Common myeloid progenitor, CD34-positive (primary cell): ENCODE measurements around the gene PTMA.

Source experiments
- CTCF ChIA-PET: fragments of 350-600 bp; sonication (Branson Sonifier 250); formaldehyde crosslinking; loops from one replicate; lab custom pipeline; 2021; ENCODE audit warnings: antibody characterized with exemption; lab: Charles Lee
- POLR2A ChIA-PET: fragments of 350-600 bp; sonication (Branson Sonifier 250); formaldehyde crosslinking; loops from one replicate; lab custom pipeline; 2021; ENCODE audit warnings: antibody characterized with exemption; lab: Charles Lee
- DNase-seq, 3 donors: peaks; one replicate each; pipeline versions ENCODE4 v3.0.0 to v3.0.0-alpha.2; 2013
- H3K27ac ChIP-seq, 2 experiments: 1 replicate in 1 of 2; 2 replicates in 1 of 2; pipeline ENCODE4 v1.7.0; 2013; ENCODE audit warnings: inconsistent platforms in 2 of 2, low read length in 2 of 2, mild to moderate bottlenecking in 2 of 2, low read depth in 1 of 2, moderate library complexity in 1 of 2; ENCODE audit not compliant: severe bottlenecking in 2 of 2, insufficient read depth in 1 of 2, poor library complexity in 1 of 2
- H3K27me3 ChIP-seq, 5 experiments: replicated peaks in 2 of 5; 1 replicate in 3 of 5; 2 replicates in 2 of 5; pipeline versions ENCODE4 v1.6.1 to v1.7.0; 2013; ENCODE audit warnings: low read length in 4 of 5, mild to moderate bottlenecking in 2 of 5, moderate library complexity in 2 of 5, inconsistent platforms in 1 of 5; ENCODE audit not compliant: insufficient read depth in 5 of 5, control insufficient read depth in 4 of 5
- H3K36me3 ChIP-seq, 4 experiments: 1 replicate in 2 of 4; 2 replicates in 2 of 4; pipeline versions ENCODE4 v1.6.1 to v1.7.0; 2013; ENCODE audit warnings: low read length in 3 of 4, control low read depth in 1 of 4, mild to moderate bottlenecking in 1 of 4; ENCODE audit not compliant: control insufficient read depth in 4 of 4, insufficient read depth in 4 of 4
- H3K4me1 ChIP-seq, 4 experiments: 1 replicate in 3 of 4; 2 replicates in 1 of 4; pipeline versions ENCODE4 v1.6.1 to v1.7.1; 2013; ENCODE audit warnings: low read length in 3 of 4, mild to moderate bottlenecking in 3 of 4, control low read depth in 1 of 4, inconsistent platforms in 1 of 4, moderate library complexity in 1 of 4; ENCODE audit not compliant: control insufficient read depth in 4 of 4, insufficient read depth in 4 of 4; ENCODE audit errors: control extremely low read depth in 1 of 4
- H3K4me3 ChIP-seq, 7 experiments: 1 replicate in 4 of 7; 2 replicates in 3 of 7; pipeline versions ENCODE4 v1.5.1 to v1.7.0; 2013; ENCODE audit warnings: mild to moderate bottlenecking in 7 of 7, low read length in 6 of 7, moderate library complexity in 6 of 7, inconsistent platforms in 2 of 7, low read depth in 2 of 7, control low read depth in 1 of 7; ENCODE audit not compliant: insufficient read depth in 4 of 7, control insufficient read depth in 1 of 7; ENCODE audit errors: extremely low read depth in 1 of 7
- H3K9me3 ChIP-seq, 5 experiments: 1 replicate in 4 of 5; 2 replicates in 1 of 5; pipeline versions ENCODE4 v1.6.1 to v1.7.1; 2013; ENCODE audit warnings: low read length in 4 of 5, mild to moderate bottlenecking in 2 of 5, inconsistent platforms in 1 of 5, low read depth in 1 of 5, moderate library complexity in 1 of 5; ENCODE audit not compliant: control insufficient read depth in 4 of 5, insufficient read depth in 2 of 5; ENCODE audit errors: control extremely low read depth in 1 of 5
- WGBS: methylation state at CpG from one replicate; pipeline ENCODE4 v1.1.5; 2013; ENCODE audit not compliant: insufficient coverage; 5-methylcytosine and 5-hydroxymethylcytosine counted together

The PTMA gene

DNA sequence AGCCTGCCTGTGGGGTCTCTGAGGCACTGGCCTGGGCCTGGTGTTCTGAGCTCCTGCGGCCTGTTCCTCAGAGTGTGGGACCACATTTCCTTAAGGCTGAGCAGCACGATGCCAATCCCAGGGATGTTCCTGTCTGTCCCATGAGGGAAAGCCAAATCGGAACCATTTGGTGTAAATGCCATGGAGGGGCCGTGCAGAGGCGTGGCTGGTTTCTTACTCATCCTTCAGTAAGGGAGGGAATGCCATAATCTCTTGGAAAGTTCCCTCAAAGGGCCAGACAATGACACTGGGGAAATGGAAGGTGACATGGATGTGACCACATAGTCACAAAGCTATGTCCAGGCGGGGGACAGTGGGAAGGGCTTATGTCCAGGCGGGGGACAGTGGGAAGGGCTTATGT, 14.4 kb upstream of the PTMA start:
- CTCF ChIA-PET: interaction anchor here (1.1 to 14.7 kb wide), 7 partner anchors 10 to 20 kb away, joined by 4 to 191 read pairs (median 9); partner anchors contain the start of gene PTMA
- H3K36me3 ChIP-seq: no peaks in the 10 kb centered on the region
- H3K9me3 ChIP-seq: no peaks in the 10 kb centered on the region
- H3K4me3 ChIP-seq: no peak overlapping the region
- WGBS: 94% methylated on average over 5 of the region's 7 CpGs
- peaks cover 0 to 11% (median 5%) of the 10 kb centered on the region in 4 experiments for H3K4me1 ChIP-seq
- no peak overlapping the region for H3K27ac ChIP-seq
- POLR2A ChIA-PET: no interaction called here
- DNase-seq: no peak
- no peaks in the 10 kb centered on the region for H3K27me3 ChIP-seq

DNA sequence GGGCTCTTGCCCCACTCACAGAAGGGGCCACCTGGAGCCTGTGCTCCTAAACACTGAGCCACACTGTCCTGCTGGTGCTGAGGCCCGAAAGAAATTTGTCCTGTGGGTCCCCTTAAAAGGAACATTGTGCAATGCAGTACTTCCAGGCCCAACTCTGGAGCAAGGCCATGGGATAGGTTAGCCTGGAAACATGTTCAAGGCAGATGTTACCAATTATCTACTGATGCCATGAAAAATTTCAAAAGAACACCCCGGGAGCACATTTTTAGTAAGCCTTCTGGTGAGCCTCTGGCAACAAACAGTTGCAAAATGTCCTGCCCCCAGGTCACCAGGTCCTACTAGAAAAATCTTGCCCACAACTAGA, 12.3 kb upstream of the PTMA start:
- Histone ChIP-seq H3K27ac (no peak overlapping the region), H3K9me3 (no peaks in the 10 kb centered on the region), H3K36me3 (peaks cover 0 to 3% (median 0%) of the 10 kb centered on the region in 4 experiments), H3K27me3 (no peaks in the 10 kb centered on the region), H3K4me1 (peaks cover 0 to 11% (median 5%) of the 10 kb centered on the region in 4 experiments), H3K4me3 (no peak overlapping the region)
- WGBS: 91% methylated on average over 2 of the region's 2 CpGs
- DNase-seq: no peak
- POLR2A ChIA-PET: no interaction called here
- CTCF ChIA-PET: interaction anchor here (1.8 to 14.7 kb wide), 4 partner anchors 9 to 19 kb away, joined by 4 to 191 read pairs (median 30); partner anchors contain the start of gene PTMA

DNA sequence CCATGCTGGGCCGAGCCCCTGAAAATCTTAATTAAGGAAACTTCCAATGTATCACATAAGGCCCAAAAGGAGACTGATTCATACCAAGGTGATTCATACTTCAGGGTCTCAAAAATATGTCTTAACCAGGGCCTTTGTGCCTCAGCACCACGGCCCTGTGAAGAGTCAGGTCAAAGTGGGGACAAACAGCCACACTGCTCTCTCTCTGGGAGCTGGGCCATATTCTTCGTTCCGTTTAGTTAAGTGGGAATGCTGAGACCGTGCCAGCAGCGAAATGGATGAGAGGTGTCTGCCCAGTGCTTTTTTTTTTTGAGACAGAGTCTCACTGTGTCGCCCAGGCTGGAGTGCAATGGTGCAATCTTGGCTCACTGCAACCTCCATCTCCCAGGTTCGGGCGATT, 9.3 kb upstream of the PTMA start:
- ChIA-PET CTCF (interaction anchor here (1.3 to 11.6 kb wide), 2 partner anchors 10 to 85 kb away, joined by 4 to 191 read pairs; no protein-coding TSS in a partner anchor), POLR2A (interaction anchor here (0.6 kb wide), 1 partner anchor 12 kb away, joined by 4 read pairs; no protein-coding TSS in a partner anchor)
- no peak overlapping the region for H3K27ac ChIP-seq
- 100% methylated on average over 7 of the region's 9 CpGs for WGBS
- no peak for DNase-seq
- H3K36me3 ChIP-seq: peaks cover 0 to 3% (median 0%) of the 10 kb centered on the region in 4 experiments
- no peaks in the 10 kb centered on the region for H3K27me3 ChIP-seq
- H3K4me1 ChIP-seq: no peaks in the 10 kb centered on the region
- H3K4me3 ChIP-seq: no peak overlapping the region
- no peaks in the 10 kb centered on the region for H3K9me3 ChIP-seq

DNA sequence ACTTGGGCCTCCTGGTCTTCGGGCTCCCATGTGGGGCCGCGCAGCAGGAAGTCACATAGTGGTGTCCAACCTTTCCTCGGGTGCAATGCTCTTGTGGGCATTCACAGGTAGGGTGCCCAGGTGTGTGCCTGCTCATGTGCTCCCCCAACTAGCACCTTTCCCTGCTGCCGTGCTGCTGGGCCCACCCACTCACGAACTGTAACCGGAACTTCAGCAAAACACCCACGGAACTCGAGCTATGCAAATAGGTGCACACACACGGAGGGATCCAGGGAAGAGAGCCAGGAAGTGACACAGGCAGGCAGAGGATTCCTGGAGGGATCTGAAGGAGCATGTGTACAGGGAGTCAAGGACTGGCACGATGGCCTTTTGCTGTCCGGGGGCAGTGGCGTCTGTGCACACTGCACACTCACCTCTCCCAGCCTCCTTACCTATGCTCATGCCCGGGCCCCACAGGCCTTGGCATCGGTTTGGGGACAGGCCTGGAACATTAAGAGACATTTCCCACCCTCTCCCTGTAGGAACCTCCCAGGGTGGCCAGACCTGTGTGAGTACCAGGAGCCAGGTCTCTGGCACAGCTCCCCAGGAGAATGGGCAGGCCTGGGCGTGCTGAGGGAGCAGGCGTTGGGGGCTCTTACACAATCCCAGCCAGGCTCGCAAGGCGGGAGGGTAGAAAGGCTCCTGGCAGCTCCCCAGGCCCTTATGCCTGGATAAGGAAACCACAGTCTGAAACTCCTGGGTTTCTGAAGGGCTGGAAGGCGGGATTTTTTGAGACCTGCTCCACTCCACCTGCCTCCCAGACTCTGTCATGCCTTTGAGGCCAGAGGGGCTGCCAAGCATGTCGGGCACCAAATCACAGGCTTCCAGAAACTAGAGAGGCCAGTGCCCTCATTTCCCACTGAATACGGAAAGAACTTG, 6.6 kb upstream of the PTMA start:
- no peak for DNase-seq
- 92% methylated on average over 20 of the region's 22 CpGs for WGBS
- POLR2A ChIA-PET: no interaction called here
- Histone ChIP-seq H3K4me1 (peaks cover 0 to 15% (median 12%) of the 10 kb centered on the region in 4 experiments), H3K4me3 (no peak overlapping the region), H3K36me3 (peaks cover 0 to 3% (median 0%) of the 10 kb centered on the region in 4 experiments), H3K27ac (no peak overlapping the region), H3K27me3 (no peaks in the 10 kb centered on the region), H3K9me3 (no peaks in the 10 kb centered on the region)
- CTCF ChIA-PET: interaction anchor here (1.1 to 11.6 kb wide), 4 partner anchors 12 to 29 kb away, joined by 3 to 191 read pairs (median 14); no protein-coding TSS in a partner anchor

DNA sequence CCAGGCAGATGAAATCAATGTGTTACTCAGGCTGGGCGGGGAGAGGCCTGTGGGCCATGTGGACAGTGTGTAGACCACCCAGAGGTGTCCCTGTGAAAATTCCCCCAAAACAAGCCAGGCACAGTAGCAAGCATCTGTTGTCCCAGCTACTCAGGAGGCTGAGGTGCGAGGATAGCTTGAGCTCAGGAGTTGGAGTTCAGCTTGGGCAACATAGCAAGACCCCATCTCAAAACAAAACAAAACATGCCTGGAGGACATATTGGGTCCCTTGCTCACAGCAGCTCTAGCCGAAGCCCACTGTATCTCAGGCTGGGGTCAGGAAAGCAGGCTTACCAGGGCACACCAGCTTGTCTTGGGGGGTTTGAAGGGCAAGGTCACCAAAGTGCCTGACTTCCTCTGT, 4.3 kb upstream of the PTMA start:
- 100% methylated on average over 2 of the region's 3 CpGs for WGBS

DNA sequence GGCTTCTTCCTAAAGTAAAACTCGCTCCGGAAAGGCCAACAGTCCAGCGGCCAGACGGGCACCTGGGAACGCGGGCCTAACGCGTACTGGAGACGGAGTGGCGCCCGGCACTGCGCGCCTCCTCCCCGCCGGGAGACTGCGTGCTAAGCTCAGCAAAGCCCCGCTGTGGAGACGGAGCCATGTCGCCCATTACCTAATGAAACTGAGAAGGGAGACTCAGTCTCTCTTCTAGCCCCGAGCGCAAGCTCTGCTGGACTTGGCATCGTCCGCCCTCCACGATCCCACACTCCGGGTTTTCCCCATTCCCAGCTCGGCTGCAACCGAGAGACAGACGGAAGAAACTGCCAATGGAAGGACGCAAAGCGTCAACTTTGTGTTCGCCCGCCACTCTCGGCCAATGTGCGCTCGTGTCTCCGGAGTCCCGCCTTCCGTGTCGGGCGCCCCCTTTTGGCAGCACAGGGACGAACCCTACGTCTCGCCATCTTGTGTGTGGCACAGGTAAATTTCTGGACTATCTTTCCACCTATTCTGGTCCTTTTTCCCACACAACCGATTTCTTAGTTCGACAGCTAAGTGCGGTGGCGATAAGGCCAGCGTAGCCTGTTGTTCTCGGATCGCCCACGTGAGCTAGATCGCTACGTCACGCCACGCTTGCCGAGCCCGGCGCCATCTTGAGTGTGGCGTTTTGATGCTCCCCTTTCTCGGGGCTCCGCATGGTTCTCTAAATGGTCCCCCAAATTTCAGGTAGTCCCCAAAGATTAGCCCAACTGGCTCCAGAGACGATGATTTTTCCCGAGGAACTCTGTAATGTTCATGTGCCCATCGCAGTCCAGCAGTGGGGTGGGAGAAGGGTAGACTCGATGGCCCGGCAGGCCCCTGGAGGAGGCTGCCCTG, 1.3 kb upstream of the PTMA start:
- Histone ChIP-seq H3K27me3 (no peaks in the 10 kb centered on the region), H3K36me3 (peaks cover 0 to 18% (median 8%) of the 10 kb centered on the region in 4 experiments), H3K27ac (peak overlapping the region; percentile 100), H3K4me1 (peaks cover 8 to 37% (median 31%) of the 10 kb centered on the region in 4 experiments), H3K4me3 (peak overlapping the region; percentile 74 to 97 (median 86)), H3K9me3 (no peaks in the 10 kb centered on the region)
- CTCF ChIA-PET: interaction anchor here (0.5 to 11.6 kb wide), 14 partner anchors 9 to 992 kb away, joined by 3 to 191 read pairs (median 5); no protein-coding TSS in a partner anchor
- POLR2A ChIA-PET: interaction anchor here (0.7 to 1.5 kb wide), 8 partner anchors 10 to 674 kb away, joined by 3 to 7 read pairs (median 4); no protein-coding TSS in a partner anchor
- under 1% methylated on average over 60 of the region's 66 CpGs for WGBS
- DNase-seq: peak; percentile 97 to 99 (median 99)

More for the DNA sequence above, 4.3 kb upstream of the PTMA start:
- POLR2A ChIA-PET: interaction anchor here (0.6 to 1.7 kb wide), 2 partner anchors 9 to 903 kb away, joined by 3 to 10 read pairs; no protein-coding TSS in a partner anchor
- H3K4me3 ChIP-seq: no peak overlapping the region
- no peaks in the 10 kb centered on the region for H3K27me3 ChIP-seq
- H3K9me3 ChIP-seq: no peaks in the 10 kb centered on the region
- no peak overlapping the region for H3K27ac ChIP-seq
- peaks cover 0 to 3% (median 0%) of the 10 kb centered on the region in 4 experiments for H3K36me3 ChIP-seq
- CTCF ChIA-PET: interaction anchor here (0.8 to 11.6 kb wide), 7 partner anchors 10 to 92 kb away, joined by 3 to 191 read pairs (median 3); no protein-coding TSS in a partner anchor
- no peak for DNase-seq
- peaks cover 0 to 18% (median 18%) of the 10 kb centered on the region in 4 experiments for H3K4me1 ChIP-seq
